CMK (cell line): ENCODE measurements around the gene FCN2.
A peak's percentile ranks its signal among the peaks of the same experiment; 100 is the strongest.

Experiments used
- DNase-seq: peaks from one replicate; pipeline ENCODE4 v3.0.0-alpha.2; 2010; ENCODE audit warnings: low read depth

The FCN2 gene

DNA sequence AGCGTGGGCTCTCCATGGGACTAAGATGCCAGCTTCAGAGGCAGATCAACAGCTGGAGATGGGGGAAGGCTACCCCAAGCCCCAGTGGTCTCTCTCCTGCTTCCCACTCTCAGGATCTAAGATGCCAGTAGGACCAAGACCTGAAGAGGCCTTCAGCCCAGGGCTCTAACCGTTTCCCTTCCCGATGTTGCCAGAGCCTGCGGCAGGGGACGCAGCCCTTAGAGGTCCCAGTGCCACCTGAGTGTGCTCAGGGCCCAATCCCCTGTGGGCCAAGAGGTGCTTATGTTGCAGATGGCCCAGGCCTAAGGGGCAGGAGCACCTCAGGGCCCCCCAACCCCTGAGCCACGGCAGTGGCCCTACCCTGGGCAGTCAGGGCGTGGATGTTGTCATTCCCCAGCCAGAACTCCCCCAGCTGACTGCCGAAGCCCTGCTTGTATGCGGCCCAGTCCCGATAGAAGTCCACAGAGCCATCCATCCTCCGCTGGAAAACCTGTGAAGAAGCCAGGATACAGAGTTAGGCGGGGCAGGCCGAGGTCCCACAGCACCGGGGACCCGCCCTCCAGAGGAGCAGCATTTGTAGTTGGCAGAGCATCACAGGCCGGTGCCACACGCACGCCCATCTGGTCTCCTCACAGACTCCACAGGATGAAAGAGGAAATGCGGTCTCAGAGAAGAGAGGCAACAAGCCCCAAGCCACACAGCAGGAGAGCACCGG, 31.7 kb downstream of the FCN2 start:
- DNase-seq, result no peak

DNA sequence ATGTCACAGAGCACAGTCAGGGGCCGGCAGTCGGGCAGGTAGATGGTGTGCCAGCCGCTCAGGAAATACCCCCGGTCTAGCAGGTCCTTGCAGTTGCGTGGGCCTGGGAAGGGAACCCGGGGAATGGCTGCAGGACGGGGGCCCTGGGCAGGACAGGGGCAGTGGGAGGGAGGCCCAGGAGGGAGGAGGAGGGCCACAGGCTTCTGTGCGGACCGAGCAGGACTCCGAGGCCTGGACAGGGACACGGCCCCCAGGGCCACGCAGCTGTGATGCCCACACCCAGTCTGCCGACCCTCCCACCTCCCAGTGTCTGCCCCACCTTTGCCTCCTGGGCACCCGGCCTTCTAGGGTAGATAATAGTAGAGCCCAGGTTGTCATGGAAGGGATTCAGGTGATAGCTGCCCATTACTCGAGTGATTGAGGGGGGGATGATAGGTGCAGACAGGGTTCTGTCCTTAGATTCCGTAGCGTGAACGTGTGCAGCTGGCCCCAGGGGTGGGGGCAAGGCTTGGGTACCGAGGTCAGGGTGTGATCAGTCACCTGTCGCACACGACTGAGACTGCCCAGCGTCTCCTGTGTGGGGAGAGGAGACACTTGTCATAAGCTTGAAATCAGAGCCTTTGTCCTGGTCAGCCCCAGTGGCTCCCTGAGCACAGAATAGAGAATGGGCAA, 32.6 kb downstream of the FCN2 start:
- DNase-seq, result no peak

DNA sequence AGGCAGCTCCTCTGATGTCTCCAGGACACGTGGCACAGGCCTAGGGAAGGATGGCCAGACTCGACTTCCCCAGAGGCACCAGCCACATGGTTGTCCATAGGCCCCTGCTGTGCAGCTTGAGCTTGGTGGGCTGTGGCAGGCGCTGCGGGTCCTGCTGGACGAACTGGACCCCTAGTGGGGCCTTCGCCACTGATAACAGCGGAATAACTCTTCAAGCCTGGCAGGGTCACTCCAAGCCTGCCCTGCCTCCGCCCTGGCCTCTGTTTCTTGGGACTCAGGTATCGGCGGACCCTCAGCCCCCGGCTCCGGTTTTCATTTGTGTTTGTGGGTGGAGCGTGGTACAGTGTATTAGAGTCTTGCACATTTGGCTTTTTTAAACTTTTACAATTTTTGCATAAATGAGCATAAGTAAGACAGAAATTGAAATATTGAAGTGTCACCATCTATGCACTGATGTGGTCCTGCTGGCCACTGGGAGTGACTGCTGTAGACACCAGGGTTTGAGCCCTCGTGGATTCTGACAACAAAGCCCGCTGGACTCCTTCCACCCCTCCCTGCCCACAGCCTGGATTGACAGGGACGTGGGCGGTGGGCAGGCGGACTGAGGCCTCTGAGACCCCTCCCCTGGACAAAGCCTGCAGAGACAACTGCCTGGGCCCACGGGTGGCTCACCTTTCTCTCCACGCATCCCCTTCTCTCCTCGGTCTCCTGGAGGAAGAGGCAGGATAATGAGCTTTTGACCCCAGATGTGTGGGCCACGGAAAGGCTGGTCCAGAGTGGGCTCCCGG, 33.3 kb downstream of the FCN2 start:
- no peak for DNase-seq

DNA sequence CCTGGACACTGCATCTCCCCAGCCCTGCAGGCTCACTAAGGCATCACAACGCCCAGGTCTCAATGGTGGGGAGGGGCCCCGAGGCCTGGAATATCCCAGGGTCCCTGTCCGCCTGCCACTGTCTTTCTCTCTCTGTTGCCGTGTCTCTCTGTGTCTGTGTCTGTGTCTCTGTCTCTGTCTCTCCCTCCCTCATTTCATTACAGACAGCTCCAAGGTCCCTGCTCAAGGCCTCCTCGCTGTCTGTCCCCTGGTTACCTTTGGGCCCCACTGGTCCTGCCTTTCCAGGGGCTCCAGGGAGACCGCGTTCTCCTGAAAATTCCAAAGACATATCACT, 33.9 kb downstream of the FCN2 start:
- DNase-seq, result no peak

DNA sequence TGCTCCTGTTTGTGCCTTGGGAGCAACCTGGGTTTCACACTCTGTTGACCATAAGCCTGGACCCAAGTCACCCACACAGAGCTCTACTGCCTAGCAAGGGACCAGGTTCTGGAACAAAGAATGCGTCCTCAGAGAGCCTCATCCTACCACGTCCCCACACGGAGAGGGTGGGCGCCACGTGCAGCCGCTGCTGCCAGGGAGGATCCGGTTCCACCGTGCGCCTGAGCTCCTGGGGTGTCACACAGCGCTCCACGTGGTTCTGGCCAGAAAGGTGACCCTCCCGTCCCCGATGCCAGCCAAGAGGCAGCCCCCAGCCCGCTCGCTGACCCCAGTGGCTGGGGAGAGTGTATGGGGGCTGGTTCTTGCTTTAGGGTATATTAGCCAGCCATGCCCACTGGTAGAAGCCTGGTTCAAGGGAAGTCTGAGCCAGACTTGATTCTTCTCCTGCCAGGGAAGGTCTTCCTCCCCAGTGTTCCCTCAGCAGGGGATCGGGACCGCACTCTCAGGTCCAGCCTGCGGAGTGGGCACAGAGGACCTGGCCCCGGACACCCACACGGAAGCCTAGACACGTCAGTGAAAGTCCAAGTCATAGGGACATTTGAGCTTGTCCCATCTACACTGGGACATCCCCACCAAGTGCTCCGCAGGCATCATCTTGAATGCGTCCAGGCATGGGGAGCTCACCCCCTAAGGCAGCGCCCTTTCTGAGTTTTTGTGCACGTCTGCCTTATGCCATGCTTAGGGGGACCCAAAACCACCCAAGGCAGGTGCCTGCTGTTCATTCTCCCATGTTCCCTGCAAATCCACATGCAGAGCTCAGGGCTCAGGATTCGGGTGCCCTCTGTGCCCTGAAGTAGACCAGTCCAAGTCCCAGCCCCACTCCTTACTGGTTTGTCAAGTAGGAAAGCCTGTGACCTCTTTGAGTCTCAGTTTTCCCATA, 34.7 kb downstream of the FCN2 start:
- DNase-seq, result no peak

DNA sequence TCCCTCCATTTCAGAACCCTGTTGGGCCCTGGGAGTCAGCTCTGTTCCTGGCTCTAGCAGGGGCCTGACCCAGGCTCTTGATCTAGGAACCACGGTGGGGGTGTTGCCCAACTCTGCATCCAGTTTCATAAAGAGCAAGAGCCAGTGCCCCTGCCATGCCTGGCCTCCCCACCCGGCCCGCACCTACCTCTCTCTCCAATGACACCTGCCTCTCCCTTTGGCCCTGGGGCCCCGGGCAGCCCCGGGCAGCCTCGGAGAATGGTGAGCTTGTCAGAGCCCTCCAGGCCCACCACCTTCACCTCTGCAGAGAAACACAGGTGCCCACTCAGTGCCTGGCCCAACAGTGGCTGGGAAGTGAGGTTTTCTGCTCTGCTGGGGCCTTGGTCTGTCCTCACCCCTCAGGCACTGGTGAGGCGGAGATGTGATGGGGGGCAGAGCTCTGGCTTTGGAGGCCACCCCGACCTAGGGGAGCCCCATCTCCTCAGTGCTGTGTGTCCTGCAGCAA, 35.6 kb downstream of the FCN2 start:
- DNase-seq, result no peak

DNA sequence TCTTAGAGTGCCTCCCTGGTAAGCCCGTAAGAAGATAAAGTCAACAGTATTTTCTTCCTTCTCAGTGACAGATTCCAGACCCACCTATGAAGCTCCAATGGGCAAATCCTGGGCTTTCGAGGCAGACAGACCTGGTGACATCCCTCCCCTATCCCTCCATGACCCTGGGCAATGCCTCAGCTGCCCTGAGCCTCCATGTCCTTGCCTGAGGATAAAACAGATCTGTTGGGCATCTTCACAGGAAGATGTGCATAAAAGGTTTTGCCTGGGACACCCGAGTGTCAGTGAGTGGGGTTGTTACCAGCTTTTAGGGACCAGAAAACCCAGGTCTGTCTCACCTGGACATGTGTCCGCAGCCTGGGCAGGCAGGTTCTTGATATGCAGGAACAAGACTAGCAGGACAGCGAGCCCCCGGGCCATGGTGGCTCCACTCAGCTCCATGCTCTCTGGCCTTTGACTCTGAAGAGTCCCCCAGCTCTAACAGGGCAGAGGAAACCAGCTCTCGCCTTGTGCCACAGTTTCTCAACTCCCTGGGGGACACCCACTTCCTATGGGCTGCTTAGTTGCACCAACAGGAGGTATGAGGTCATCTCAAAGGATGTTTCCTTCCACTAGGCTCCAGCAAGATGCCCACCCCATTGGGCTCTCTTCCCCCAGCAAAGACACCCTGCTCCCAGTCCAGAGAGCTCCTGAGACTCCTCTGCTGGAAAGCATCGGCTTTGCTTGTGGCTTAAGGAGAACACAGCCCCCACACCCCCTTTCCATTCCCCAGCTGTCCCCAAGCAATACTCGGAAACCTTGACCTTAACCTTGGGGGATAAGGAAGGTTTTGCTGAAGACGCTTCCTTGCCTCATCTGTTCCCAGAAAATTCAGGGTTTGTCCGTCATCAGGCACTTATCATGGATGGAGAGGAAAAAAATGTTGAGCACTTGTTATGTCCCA, 37.1 kb downstream of the FCN2 start, which contains the start of gene FCN1:
FCN1 (minus strand) TSS at position 482 of the 943 bp plus-strand sequence; CDS start at position 441, 41 bp downstream.
- no peak for DNase-seq

DNA sequence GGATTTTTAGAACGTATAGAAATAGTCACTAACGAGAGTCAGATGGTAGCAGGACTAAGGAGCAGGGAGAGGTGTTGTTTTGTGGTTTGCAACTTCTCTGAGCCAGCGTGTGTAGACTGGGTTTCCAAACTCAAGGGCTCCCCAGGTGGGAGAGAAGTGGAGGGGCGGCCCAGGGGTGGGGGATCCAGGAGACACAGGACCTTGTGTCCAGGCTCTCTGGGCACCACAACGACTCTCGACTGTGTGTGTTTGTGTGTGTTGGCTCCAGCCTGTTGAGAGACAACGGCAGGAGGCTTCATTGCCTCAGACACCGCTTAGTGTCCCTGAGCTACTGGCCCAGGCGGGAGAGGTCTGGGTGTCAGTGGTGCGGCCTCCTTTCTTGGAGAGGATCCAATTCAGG, 38.0 kb downstream of the FCN2 start:
- DNase-seq, result no peak

DNA sequence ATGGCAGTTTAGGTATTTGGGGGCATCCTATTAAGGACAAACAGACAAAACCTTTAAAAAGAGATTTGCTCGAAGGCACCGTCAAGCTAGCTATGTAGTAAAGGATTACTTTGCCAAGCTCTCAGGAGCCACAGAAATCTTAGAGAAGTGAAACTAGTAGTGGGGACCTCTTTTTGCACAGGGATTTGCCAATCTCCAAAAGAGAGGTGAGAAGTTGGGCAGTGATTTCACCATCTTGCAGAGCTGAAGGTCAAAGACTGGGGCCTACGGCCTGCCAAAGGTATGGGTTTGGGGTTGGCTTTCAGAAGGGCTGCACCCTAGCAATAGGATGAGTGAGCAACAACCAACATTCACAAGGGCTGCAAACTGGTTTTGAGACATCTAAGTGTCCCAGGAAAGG, 38.7 kb downstream of the FCN2 start:
- no peak for DNase-seq

DNA sequence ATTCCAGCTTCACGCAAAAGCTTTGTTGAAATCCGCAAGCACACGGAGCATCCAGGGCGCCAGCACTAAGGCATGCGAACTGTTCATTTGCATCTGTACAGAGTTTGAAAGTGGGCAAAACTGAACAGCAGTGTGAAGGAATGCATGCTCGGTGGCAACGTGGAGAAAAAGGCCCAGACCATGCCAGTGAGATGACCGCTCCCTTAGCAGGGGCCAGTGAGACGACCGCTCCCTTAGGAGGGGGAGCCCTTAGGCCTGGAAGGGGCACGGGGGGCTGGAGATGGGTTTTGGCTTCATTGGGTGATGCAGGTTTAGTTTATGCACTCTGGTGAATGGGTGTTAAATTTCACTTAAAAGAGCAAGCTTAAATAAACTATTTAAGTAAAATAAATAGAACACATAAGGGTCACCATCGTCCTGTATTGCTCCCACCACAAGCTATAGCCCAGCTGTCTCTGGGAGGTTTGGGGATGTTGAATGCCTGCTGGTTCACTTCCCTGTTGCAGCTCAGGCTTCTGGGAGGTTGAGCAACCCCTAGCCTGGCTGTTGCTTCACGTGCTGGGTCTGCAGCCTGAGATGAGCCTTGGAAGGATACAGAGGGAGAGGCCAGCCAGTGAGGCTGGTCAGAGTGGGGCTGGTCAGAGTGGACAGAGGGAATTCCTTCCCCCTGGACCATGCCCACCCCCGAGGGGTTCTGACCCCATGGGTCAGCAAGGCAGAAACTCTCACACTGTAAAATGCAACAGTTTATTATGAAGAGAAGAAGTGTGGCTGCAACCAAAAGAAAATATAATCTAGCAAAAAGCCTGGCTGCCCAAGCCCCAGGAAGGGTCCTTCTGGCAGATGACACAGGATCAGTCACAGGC, 41.7 kb downstream of the FCN2 start:
- no peak for DNase-seq

DNA sequence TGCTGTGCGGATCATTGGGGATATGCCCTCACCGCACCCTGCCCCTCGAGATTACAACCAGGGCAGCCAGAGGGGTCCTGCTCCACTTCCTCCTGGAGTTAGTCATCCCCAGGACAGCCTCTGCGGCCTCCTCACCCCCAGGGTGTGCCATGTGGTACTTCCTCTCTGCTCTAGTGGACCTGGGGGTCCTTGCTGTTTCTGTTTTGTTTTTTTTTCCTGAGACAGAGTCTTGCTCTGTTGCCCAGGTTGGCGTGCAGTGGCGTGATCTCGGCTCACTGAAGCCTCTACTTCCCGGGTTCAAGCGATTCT, 42.3 kb downstream of the FCN2 start:
- no peak for DNase-seq

DNA sequence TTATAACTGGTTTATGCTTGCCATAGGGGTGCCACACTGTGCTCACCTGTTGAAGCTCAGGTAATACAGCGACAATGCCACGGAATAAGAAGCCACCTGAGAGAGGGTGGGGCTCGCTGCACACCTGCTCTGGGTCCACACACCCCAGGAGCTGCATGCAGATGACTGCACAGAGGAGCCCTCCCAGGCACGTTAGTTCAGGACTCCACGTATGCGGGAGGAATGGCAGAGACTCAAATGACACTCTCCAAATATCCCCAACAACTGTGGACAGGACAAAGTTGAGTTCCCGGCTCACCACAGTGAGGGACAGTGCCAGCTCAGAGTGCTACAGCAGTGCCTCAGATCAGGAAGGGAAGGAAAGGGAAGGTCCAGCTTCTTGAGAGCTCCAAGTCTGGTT, 42.9 kb downstream of the FCN2 start:
- no peak for DNase-seq

DNA sequence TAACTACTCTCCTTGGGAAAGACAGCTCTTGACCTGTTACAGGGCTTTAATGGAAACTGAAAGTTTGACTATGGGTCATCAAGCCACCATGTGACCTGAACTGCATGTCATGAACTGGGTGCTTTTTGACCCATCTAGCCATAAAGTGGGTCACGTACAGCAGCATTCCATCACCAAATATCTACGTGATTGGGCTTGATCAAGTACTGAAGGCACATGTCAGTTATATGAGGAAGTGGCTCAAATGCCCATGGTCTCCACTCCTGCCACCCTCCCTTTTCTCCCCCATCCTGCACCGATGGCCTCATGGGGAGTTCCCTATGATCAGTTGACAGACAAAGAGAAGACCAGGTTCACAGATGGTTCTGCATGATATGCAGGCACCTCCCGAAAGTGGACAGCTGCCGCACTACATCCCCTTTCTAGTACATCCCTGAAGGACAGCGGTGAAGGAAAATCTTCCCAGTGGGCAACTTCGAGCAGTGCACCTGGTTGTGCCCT, 44.5 kb downstream of the FCN2 start:
- DNase-seq, result no peak

DNA sequence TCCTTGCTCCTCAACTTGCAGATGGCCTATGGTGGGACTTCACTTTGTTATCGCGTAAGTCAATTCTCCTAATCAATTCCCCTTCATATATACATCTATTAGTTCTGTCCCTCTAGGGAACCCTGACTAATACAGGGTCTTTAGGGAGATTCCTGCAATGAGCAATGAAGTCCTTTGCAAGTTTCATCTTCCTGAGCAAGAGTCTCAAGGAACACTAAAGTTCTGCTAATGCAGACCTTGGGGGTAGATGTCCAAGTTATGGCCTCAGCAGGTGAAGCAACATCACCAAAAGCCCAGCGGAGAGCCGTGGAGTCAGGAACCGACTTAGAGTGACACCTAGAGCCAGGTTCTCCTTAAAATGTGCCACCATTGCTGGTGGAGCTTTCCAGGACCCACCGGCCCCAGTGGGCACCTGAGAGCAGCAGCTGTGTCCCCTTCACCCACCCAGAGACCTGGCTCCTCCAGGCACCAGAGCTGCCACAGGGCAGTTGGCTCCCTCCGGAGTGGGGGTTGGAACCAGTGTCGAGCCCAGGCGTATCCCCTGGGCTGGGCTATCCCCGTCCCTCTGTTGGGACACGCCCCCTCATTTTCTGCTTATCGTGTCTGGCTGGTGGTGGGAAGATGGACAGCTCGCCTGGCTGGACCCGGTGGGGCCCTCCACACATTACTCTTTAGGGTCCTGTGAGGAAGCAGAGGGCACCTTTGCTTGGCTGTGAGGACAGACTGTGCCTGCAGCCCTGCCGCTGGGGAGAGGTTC, 48.0 kb downstream of the FCN2 start:
- DNase-seq, result no peak

DNA sequence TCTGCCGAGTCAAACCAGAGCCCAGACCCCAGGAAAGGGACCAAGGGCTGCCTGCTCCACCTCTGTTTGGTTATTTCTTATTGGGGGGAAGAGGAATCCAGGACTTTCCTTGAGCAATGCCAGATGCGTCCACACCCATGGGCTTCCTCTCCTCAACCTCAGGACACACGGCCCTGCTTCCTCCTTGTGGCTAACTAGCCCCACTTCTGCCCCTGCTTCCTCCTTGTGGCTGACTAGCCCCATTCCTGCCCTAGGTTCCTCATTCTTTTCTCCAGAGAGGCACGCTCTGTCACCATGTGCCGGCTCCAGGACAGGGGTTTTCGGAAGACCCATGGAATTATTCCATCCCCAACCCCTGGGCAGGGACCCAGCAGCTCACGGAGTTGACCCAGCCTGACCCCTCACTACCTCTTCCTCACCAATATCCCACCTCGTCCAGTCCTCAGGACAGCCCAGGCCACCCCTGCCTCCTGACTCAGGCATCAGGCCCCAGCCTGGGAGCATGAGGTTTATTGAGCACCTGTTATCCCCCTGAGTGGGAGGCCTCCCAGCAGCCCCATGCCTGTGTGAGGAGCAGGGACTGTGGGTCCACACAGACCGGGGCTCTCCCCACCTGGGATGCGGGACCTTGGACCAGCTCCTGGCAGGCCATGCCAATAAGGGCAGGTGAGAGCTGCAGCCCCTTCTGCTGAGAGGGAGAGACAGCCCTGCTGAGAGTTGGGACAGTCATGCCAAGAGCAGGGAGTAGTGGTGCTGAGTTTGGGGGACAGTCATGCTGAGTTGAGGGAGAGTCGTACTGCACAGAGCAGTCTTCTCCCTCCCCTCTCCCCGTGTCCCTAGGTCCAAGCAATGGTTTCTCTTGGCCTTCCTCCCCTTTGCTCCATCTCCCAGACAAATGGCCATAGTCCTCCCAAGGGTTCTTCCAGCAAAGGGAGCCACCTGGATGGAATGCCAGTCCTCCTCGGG, 48.9 kb downstream of the FCN2 start:
- DNase-seq, result peak; percentile 58

DNA sequence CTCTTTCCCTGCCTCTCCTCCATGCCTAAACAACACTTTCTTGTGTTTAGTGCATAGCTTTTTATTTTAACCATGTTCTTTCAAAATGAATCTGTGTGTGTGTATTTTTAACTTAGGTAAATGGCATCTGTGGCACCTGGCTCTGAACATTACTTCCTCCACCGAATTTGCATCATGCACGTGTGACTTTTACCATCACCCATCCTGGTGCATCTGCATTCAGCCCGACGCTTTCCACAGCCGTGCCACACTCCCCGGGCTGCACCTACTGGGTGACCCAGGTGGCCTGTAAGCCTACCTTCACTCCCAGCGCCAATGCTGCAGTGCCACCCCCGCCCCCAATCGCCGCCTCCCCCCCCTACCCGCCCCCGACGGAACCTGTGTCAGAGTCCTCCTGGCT, 49.8 kb downstream of the FCN2 start:
- DNase-seq, result no peak

DNA sequence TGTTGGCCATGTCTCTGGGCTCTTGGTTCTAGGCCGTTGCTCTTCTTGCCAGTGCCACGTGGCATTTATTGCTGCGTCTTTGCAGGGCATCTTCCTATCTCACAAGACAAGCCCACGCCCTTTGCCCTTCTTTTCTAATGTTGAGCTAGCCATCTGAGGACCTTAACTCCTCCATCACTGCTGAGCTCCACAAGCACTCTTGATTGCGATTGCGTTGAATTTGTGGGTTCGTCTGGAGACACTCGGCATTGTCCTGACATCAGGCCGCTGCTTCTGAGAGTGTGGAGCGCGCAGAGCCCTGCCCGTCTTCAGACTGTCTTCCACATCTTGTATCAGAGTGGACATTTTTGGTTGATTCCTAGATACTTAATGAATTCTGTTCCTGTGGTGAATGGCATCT, 51.6 kb downstream of the FCN2 start:
- DNase-seq, result no peak

DNA sequence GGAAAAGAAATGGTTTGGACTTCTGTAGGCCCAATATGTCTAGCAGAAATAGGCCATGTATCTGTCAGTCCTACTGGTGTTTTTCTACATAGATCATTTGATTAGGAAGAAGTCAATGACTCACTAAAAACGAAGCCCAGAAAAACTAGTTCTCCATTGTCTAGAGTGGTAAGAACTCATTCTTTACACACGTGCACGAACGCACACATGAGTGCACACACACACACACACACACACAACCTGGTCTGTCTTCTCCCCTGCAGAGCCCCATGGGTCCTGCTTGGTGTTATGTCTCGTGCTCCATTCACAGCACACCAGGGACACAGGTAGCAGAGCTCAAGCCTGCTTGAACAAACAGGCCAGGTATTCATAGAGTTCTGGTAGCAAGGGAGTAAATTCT, 52.0 kb downstream of the FCN2 start:
- no peak for DNase-seq
